SKM-1 treated with dmso at 0.1 percent for 144 hours (cell line): Measurements from ENCODE around the gene IFIT5.
"Not testable (repeated sequence)": the region's sequence is repeated elsewhere in the genome, so short reads cannot be mapped to it uniquely, and the experiment has no call there.

ENCODE experiments used
- DNase-seq: peaks from one replicate; lab custom pipeline; 2025; ENCODE audit not compliant: unreplicated experiment; lab: John Stamatoyannopoulos, UW

Gene IFIT5

DNA sequence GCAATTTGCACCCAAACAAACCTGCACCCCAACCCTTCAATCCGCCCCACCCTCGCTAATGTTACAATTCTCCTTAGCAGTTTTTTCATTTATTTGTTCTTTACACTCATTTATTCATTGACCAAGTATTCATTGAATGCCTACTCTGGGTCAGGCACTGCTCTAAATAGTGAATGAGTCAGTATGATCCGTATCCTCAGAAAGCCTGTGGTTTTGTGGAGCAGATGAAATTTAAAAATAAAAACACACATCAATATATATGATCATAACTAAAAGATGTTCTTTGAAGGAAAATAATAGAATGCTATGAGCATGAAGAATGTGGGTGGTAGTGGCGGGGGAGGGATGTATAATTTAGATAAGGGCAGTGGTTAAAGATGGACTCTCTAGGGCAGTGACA lies 13.3 kb downstream of the IFIT5 start:
- no peak for DNase-seq

DNA sequence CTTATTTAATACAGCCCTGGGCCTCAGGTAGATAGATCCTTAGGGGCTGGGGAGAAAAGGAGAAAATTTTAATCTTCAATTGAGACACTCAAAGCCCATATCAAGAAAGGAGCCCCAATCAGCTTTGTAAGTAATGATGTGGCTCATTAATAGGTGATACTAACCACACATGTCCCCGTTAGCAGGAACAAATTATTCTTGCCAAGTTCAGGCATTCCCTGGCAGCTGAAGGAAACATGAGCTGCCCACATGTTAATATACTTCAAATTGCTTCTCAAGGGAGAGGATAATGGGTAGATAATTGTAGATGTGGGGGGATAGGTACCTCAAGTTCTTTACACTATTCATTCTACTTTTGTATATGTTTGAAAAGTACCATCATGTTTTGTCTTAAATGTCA lies 14.5 kb downstream of the IFIT5 start:
- no peak for DNase-seq

DNA sequence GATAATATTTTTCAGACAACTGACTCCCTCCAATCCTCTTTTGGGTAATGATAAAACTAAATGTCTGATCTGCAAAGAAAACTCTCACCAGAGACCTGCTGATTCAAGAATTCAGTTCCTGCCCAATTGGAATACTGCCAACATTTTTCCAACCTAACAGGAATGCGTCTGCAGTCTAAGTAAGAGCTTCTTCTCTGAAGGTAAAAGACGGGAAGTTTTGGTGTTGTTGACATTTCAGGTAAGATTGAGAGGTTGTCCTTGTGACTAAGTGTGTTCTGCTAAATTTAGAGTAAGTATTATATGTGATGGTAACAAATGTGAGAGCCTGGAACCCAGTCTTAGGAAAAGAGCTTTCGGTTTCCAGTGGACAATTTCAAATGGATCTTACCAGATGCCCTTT lies 17.6 kb downstream of the IFIT5 start:
- no peak for DNase-seq

DNA sequence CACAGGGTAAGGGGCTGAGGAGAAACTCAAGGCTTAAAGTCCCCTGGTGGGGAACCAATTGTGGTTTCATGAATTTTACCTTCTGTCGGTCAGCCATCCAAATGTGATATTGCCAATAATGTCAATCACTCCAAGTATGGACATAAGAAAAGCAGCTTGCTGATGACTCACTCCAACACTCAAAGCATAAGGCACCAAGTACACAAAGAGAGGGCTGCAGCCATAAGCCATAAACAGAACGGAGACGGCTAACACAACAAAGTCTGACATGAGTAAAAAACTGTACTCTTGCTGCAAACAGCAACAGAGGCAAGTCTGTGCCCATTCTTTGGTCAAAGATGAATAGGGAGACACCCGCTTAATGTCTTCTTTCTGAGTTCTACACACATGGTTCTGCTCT lies 24.2 kb downstream of the IFIT5 start:
- DNase-seq: no peak

DNA sequence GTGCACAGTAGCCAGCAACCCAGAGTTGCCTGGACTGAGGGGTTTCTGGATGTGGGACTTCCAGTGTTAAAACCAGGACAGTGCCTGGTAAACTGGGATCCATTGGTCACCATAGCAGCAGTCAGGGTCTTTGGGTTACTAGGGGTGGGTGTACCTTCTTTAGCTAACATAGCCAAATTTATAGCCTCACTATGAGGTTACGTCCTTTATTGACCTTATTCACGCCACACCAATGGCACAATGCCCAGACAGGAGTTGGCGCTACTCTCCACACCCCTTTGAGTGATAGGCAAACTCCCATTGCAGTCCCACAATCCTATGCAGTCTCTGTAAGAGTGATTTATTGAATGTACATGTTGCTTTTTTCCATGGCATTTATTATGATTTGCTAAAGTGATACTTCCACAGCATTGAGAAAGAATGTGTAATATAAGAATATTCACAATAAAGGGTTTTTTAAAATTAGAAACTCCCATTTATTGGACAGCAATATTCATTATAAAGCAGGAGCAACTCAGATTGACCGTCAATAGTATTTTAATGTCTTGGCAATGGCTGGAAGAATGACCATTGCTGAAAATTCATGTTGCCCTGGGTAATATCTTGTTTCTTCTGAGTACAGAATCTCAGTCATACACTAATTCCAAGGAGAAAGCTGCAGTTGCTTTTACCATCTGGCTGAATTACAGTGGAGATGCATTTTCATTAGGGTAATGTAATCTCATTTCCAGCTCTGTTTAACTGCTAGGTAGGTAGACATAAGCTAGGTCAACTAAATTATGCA lies 26.1 kb downstream of the IFIT5 start:
- DNase-seq: no peak

DNA sequence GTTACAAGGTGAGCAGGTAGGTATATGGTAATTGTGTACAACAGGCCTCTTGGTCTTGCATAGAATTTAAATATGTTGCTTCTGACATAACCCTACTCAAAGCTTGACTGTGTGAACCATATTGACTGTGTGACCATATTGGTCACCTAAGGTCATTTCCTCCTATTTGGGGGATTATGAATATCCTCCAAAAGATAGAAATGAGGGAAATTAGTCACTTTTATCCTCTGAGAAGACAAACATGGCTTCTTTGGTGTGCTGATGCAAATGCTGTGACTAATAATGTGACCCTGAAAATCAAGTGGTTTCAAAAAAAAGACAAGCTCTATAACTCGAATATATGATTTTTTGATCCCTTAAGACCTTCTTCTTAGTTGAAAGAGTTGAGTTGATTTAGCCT lies 27.9 kb downstream of the IFIT5 start:
- no peak for DNase-seq

DNA sequence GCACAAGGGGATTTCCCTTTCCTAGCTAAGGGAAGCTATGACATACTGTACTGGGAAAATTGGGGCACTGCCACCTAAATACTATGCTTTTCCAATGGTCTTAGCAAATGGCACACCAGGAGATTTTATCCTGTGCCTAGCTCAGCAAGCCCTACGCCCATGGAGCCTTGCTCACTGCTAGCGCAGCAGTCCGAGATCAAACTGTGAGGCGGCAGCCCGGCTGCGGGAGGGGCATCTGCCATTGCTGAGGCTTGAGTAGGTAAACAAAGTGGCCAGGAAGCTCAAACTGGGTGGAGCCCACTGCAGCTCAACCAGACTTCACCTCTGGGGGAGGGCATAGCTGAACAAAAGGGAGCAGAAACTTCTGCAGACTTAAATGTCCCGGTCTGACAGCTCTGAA lies 30.5 kb downstream of the IFIT5 start:
- DNase-seq: not testable (repeated sequence)

DNA sequence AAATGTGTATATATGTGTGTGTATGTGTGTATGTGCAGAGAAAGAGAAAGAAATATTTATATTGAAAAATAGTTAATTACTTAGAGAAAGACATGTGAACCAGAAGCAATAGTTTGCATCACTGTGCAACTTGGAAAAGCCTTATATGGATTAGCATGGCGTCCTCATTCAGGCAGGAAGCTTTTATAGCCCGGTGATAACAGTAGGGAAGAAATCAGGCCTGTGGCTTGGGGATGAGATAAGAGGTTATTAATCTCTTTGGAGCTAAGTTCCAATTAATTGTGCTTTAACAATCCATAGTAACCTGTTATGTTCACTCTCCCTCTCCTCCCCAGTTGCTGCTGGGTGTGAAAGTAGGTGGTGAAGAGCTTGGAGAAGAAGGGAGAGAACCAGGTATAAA lies 36.5 kb downstream of the IFIT5 start:
- no peak for DNase-seq

DNA sequence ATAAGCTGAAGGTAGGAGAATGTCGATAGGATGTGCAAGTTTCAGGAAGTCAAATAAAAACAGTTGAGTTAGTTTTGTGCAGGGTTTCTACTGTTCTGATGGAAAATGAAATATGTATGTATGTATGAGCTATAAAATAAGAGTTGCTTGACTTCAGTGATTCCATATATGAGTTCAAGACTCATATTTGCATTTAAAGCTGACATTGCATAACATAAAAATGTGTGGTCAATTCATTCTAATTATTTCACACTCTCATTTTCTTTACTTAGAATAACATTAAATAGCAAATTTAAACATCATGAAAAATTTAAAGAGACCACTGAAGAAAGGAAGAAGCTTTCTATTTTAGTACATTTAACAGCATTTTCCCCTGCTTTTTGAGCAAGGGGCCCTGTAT lies 37.8 kb downstream of the IFIT5 start:
- no peak for DNase-seq

DNA sequence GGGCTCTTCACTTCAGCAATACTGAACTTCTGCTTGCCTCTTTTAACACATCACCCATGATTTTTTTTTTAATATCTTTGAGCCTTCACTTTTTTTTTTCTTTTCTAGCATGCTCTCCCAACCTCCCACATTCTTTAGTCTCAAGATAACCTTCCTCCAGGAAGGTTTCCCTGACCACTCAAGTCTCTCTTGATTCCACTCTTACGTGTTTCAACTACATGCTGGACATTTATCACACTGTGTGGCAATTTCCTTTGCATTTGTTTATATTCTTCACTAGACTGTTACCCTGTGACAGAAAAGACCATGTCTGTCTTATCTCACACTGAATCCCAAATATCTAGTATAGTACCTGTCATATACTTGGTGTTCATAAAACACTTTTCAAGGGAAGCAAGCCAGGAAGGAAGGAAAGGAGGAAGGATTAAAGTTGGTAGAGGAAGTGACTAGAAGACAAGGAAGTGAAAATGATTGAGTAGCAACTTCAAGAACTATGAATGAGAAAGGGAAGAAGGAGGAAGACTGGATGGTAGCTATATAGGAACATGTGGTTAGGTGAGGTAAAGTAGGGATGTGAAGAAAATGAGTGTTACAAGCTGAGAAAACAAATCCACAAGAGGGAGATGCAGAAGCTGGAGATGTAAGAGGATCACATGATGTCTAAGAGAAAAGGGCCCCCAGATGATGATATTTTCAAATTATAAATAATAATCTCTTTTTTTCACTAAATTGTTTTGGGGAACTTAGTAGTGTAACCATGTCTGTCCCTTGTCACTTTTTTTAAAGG lies 40.4 kb downstream of the IFIT5 start:
- peak; percentile 31 for DNase-seq

DNA sequence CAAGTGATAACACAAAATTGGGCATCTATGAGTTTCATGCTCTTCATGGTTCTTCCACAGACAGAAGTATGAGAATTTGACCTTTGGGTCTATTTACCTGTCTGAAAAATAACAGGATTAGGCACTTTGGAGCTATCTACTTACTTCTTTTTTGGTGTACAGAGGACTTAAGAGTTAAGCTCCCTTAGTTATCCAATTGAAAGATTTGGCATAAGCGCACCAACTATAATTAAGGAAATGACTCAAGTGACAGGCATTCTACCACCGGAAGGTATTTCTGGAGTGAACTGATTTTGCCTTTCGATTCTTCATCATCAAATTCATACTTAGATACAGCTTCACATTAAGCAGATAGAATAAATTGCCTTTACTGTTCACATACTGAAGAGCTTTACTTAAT lies 43.9 kb downstream of the IFIT5 start:
- DNase-seq: no peak

DNA sequence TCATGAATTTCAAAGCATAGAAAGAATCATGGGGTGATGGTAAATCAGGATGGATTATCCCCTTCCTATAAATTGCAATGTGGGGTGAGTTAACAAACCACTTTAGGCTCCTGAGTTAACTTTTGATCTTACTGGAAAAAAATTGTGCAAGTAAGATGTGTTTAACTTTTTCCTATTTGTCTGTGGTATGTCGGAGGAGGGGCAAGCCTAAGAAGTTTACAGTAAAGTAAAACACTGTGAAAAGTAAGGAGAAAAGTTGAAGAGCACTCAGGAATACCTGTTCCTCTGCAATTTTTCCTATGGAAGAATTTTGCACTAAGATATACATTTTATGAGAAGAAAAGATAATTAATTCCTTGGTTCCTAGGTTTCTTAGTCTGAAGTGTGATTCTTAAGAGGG lies 44.4 kb downstream of the IFIT5 start:
- no peak for DNase-seq

DNA sequence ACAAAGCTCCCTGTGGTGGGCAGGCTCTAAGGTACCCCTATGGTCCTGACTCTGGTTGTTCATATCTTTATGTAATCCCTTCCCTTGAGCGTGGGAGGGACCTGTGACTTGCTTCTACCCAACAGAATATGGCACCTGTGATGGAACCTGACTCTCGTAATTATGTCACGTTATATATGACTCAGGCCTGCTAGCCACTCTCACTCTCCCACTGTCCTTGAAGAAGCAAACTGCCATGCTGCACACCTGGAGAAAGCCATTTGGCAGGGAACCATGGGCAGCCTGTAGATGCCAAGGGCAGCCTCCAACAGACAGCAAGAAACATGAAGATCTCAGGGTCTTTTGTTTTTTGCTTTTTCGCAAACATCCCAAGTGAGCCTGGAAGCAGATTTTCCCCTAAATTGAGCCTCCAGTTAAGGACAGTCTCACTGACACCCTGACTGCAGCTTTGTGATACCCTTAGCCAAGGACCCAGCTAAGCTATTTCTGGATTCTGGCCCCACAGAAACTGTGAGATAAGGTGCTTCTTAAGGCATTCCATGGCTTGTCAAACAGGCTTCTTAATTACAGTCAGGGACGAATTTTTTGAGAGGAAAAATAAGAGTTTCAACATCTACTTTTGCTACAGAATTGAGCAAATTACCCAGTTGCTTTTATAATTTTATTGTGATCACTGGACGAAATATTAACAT lies 49.6 kb downstream of the IFIT5 start:
- no peak for DNase-seq

DNA sequence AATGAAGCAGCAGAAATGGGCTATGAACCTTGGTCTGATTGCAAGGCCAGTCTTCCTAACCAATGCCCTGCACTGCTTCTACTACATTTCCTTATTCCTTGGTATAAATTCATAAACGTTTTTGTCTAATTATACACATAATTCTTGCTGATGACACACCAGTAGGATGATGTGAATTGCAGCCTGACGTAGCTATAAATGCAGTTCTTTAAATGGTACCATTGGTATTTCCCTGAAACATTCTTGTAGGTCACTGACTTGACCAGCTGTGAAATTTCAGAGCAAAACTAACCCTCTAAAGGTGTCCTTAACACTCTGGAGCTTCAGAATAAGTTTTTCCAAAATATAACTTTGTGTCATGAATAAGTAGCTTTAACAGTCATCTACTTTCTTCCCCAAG lies 50.8 kb downstream of the IFIT5 start:
- no peak for DNase-seq

DNA sequence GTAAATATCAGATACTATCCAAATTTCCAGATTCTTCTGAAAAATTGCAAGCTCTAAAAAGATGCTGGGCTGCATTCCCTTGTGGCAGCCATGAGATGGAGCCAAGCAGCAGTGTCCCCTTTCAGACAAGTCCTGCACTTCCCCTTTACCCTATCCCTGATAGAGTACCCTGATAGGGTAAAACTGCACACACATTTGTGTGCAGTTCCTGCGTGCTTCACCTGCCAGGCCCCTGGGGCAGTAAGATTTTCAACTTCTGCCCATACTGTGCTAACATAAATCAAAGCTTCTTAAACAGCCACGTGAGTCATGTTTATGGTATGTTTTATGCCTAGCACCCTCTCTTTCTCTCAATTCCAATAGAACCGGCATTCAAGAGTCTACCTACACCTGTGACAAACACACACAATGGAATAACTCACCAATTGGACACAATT lies 52.2 kb downstream of the IFIT5 start:
- peak; percentile 47 for DNase-seq

DNA sequence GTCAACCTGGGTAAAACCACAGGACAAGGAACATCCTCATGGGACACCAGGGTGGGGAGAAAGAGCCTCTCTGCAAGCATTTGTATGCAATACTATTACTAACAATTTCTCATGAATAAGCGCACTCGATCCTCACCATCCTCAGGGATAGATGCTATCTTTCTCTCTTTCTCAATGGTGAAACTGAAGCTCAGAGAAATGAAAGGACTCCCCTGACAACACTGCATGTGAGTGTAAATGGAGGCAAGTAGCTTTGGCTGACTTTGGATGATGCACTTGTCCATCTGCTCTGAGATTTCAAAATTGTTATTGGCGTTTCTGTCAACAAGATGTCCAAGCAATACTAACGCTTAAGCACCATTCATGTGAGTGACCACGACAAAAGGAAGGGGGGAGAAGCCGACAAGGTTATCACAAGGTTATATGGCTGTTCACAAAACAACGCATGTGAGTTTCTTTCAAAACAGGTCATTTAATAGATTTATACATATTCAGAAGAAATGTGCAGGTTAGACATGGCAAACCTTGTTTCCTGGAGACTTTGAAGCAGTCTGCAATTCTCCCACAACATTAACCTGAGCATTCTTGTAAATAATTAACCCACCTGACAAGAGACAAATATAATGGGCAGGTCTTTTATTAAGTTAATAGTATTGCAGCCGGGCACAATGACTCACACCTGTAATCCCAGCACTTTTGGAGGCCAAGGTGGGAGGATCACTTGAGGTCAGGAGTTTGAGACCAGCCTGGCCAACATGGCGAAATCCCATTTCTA lies 54.0 kb downstream of the IFIT5 start:
- DNase-seq: no peak

DNA sequence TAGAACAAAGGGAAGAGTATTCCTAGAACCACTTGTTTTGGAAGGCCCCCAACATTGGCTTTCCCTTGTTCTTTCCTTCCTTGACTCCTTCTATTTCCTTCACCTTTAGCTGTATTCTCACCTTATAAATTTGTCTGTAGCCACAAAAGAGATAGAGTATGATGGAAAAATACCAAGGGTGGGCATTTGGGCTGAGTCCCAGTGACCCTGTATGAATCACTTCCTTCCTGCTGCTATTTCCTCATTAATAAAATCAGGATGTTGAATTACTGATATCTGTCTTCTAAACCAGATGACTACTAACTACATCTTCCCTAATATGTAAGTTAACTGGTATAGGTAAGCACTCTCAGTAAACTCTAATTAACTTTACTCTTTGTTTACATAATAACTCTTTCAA lies 55.1 kb downstream of the IFIT5 start:
- DNase-seq: no peak
